ENCODE data around the gene ATP13A1. TPM values are rescaled to one million over a fixed set of nuclear protein-coding genes. Genes with fewer than 3 reads are reported as not detected.

Gene ATP13A1
- total RNA-seq, 1 experiment from 2014 or later, result 41.1 TPM

GRCh38 chr19:19626516-19627472, 36.7 kb downstream of the ATP13A1 start:
- H2AFZ ChIP-seq, result no peak overlapping the region
- no peaks in the 10 kb centered on the region for H3K79me2 ChIP-seq (ENCODE audit: low read depth)
- 0 out of 2 replicates have a peak overlapping the region, but pooled peaks have one; percentile 84 for H3K27ac ChIP-seq
- DNase-seq, result no peak
- TSS peak; percentile 29 for BruUV-seq (replicated peaks)
- H4K20me1 ChIP-seq (ENCODE audit: insufficient read depth), result no peaks in the 10 kb centered on the region
- peak overlapping the region; percentile 68; the same call in 1 of the 2 replicates for H3K4me3 ChIP-seq
- H3K27me3 ChIP-seq (ENCODE audit: insufficient read depth, low read depth), result no peaks in the 10 kb centered on the region
- H3F3A ChIP-seq (ENCODE audit: insufficient read depth, low read depth), result peaks cover 35% of the 10 kb centered on the region; the same call in 1 of the 2 replicates
- peak overlapping the region; percentile 90 for H3K4me2 ChIP-seq
- peaks cover 5% of the 10 kb centered on the region; the same call in 1 of the 2 replicates for H3K4me1 ChIP-seq (replicated peaks; ENCODE audit: insufficient read depth)
- TF ChIP-seq EZH2 (IDR thresholded peaks at IDR 0.05; ENCODE audit: low read depth), result no peak
- TF ChIP-seq CTCF (conservative IDR thresholded peaks at IDR 0.05), result no peak
- no peaks in the 10 kb centered on the region for H3K9me2 ChIP-seq (ENCODE audit: insufficient read depth)
- no peaks in the 10 kb centered on the region for H3K36me3 ChIP-seq (ENCODE audit: low read depth)
- ChIA-PET CTCF (no interaction called here), POLR2A (ENCODE audit: unreplicated experiment) (no interaction called here)
- intact Hi-C loops (cut with micrococcal nuclease; ENCODE audit: unreplicated experiment), result no loop called here
- H3K9me3 ChIP-seq (ENCODE audit: insufficient read depth, low read depth), result no peaks in the 10 kb centered on the region

- CTCF ChIA-PET, result no interaction called here
These were observed 39.4 kb downstream of the ATP13A1 start for GRCh38 chr19:19624032-19624570.

GRCh38 chr19:19623383-19623782, 40.1 kb downstream of the ATP13A1 start:
- H3K4me3 ChIP-seq, result no peak overlapping the region
- no peaks in the 10 kb centered on the region for H3K36me3 ChIP-seq (ENCODE audit: low read depth)
- no peaks in the 10 kb centered on the region for H3K9me3 ChIP-seq (ENCODE audit: insufficient read depth, low read depth)
- CTCF ChIA-PET, result no interaction called here
- no peaks in the 10 kb centered on the region for H3K79me2 ChIP-seq (ENCODE audit: low read depth)
- POLR2A ChIA-PET (ENCODE audit: unreplicated experiment), result no interaction called here
- no peaks in the 10 kb centered on the region for H3K9me2 ChIP-seq (ENCODE audit: insufficient read depth)
- intact Hi-C loops (cut with micrococcal nuclease; ENCODE audit: unreplicated experiment), result no loop called here
- peaks cover 11% of the 10 kb centered on the region for H3K4me1 ChIP-seq (replicated peaks; ENCODE audit: insufficient read depth)
- TF ChIP-seq EZH2 (IDR thresholded peaks at IDR 0.05; ENCODE audit: low read depth) (no peak), CTCF (conservative IDR thresholded peaks at IDR 0.05) (no peak)
- peaks cover 25% of the 10 kb centered on the region for H3F3A ChIP-seq (ENCODE audit: insufficient read depth, low read depth)
- no TSS peak for BruUV-seq (replicated peaks)
- H3K27ac ChIP-seq, result no peak overlapping the region
- no peaks in the 10 kb centered on the region for H4K20me1 ChIP-seq (ENCODE audit: insufficient read depth)
- no peak overlapping the region for H3K4me2 ChIP-seq
- DNase-seq, result no peak
- no peaks in the 10 kb centered on the region for H3K27me3 ChIP-seq (ENCODE audit: insufficient read depth, low read depth)
- H2AFZ ChIP-seq, result no peak overlapping the region

More at GRCh38 chr19:19624032-19624570, 39.4 kb downstream of the ATP13A1 start:
- BruUV-seq (replicated peaks), result no TSS peak
- Histone ChIP-seq H3K79me2 (ENCODE audit: low read depth) (no peaks in the 10 kb centered on the region), H3K9me3 (ENCODE audit: insufficient read depth, low read depth) (no peaks in the 10 kb centered on the region), H3K9me2 (ENCODE audit: insufficient read depth) (no peaks in the 10 kb centered on the region), H3K27me3 (ENCODE audit: insufficient read depth, low read depth) (no peaks in the 10 kb centered on the region), H2AFZ (no peak overlapping the region), H3K4me1 (replicated peaks; ENCODE audit: insufficient read depth) (peaks cover 7% of the 10 kb centered on the region; the same call in 1 of the 2 replicates), H3K4me3 (no peak overlapping the region), H4K20me1 (ENCODE audit: insufficient read depth) (no peaks in the 10 kb centered on the region), H3K36me3 (ENCODE audit: low read depth) (no peaks in the 10 kb centered on the region), H3K27ac (no peak overlapping the region), H3K4me2 (no peak overlapping the region), H3F3A (ENCODE audit: insufficient read depth, low read depth) (peaks cover 29% of the 10 kb centered on the region)
- DNase-seq, result no peak
- POLR2A ChIA-PET (ENCODE audit: unreplicated experiment), result no interaction called here
- intact Hi-C loops (cut with micrococcal nuclease; ENCODE audit: unreplicated experiment), result no loop called here
- TF ChIP-seq EZH2 (IDR thresholded peaks at IDR 0.05; ENCODE audit: low read depth) (no peak), CTCF (conservative IDR thresholded peaks at IDR 0.05) (no peak)
